ENCODE data around the gene CDKN1B. TPM values are rescaled to one million over a fixed set of nuclear protein-coding genes. Genes with fewer than 3 reads are reported as not detected.

Gene CDKN1B
- total and polyA plus RNA-seq, 2 of the 13 experiments (the other 11 are each of a cell fraction or from before 2014, with no cell fraction given): 20.1 to 37.2 TPM

DNA sequence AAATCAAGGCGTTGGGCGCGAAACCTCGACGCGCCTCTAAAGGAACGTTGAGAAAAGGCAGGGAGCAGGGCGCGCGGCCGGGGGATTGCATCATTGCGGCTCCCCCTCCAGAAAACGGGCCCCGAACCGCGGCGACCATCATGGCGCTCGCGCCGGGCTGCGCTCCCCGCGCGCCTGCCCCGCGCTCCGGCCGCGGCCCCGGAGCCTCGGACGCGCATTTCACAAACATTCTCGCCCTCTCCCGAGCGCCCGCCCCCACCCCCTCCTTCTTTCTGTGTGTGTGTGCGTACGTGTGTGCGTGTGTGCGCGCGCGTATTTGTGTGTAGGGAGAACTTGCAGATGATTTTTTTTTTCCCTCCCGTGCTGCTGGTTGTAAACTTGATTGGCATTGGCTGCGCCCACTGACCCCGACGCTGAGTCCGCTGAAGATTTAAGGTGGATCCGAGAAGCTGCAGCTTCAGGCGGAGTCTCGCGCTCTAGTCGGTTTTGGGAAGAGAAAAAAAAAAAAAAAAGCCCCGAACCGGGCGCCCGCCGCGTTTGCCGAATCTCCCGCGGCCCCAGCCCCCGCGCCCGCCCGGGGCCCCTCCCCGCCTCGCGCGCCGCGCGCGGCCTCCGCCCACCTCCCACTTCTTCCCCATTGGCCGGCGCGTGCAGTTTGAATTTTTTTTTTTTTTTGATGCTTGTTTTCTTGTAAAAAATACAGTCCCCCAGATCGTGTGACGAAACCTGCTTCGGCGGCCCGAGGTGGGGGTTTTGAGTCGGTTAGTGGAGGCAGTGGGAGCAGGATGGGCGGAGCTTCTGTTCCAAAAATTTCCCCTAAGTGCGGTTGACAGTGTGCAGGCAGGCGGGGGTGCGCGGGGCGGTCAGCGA is 8.2 kb downstream of the CDKN1B start (continued):
- TF ChIP-seq, protein P1, sequence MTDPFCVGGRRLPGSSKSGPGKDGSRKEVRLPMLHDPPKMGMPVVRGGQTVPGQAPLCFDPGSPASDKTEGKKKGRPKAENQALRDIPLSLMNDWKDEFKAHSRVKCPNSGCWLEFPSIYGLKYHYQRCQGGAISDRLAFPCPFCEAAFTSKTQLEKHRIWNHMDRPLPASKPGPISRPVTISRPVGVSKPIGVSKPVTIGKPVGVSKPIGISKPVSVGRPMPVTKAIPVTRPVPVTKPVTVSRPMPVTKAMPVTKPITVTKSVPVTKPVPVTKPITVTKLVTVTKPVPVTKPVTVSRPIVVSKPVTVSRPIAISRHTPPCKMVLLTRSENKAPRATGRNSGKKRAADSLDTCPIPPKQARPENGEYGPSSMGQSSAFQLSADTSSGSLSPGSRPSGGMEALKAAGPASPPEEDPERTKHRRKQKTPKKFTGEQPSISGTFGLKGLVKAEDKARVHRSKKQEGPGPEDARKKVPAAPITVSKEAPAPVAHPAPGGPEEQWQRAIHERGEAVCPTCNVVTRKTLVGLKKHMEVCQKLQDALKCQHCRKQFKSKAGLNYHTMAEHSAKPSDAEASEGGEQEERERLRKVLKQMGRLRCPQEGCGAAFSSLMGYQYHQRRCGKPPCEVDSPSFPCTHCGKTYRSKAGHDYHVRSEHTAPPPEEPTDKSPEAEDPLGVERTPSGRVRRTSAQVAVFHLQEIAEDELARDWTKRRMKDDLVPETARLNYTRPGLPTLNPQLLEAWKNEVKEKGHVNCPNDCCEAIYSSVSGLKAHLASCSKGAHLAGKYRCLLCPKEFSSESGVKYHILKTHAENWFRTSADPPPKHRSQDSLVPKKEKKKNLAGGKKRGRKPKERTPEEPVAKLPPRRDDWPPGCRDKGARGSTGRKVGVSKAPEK (CRISPR knock-in tag; IDR thresholded peaks at IDR 0.05; ENCODE audit: borderline replicate concordance): no peak
- TF ChIP-seq, protein P2, sequence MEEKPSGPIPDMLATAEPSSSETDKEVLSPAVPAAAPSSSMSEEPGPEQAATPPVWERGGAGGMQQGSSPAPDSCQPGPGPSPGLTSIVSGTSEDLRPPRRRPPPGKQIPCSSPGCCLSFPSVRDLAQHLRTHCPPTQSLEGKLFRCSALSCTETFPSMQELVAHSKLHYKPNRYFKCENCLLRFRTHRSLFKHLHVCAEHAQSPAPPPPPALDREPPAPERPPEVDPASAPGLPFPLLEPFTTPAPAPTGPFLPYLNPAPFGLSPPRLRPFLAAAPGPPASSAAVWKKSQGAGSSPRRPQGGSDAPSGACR (CRISPR knock-in tag; IDR thresholded peaks at IDR 0.05): peak; percentile 59; the same call in 1 of the 2 replicates
- peak; percentile 56; the same call in 1 of the 2 replicates for TF ChIP-seq ZBTB20 (CRISPR knock-in tag; IDR thresholded peaks at IDR 0.05; ENCODE audit: borderline replicate concordance, low read depth)
- TF ChIP-seq ZNF878 (CRISPR knock-in tag; IDR thresholded peaks at IDR 0.05): no peak
- TF ChIP-seq TERF1 (CRISPR knock-in tag; IDR thresholded peaks at IDR 0.05): no peak
- TF ChIP-seq, protein P3, sequence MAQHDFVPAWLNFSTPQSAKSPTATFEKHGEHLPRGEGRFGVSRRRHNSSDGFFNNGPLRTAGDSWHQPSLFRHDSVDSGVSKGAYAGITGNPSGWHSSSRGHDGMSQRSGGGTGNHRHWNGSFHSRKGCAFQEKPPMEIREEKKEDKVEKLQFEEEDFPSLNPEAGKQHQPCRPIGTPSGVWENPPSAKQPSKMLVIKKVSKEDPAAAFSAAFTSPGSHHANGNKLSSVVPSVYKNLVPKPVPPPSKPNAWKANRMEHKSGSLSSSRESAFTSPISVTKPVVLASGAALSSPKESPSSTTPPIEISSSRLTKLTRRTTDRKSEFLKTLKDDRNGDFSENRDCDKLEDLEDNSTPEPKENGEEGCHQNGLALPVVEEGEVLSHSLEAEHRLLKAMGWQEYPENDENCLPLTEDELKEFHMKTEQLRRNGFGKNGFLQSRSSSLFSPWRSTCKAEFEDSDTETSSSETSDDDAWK (CRISPR knock-in tag; IDR thresholded peaks at IDR 0.05): no peak
- peak; percentile 20; the same call in 1 of the 2 replicates for TF ChIP-seq TBX2 (CRISPR knock-in tag; IDR thresholded peaks at IDR 0.05; ENCODE audit: borderline replicate concordance)
- no peak for TF ChIP-seq ZNF282 (IDR thresholded peaks at IDR 0.05; ENCODE audit: partially characterized antibody)
- no peak for TF ChIP-seq ZFP62 (CRISPR knock-in tag; IDR thresholded peaks at IDR 0.05)
- TF ChIP-seq BRD4 (CRISPR knock-in tag; IDR thresholded peaks at IDR 0.05): no peak
- TF ChIP-seq, protein P4, sequence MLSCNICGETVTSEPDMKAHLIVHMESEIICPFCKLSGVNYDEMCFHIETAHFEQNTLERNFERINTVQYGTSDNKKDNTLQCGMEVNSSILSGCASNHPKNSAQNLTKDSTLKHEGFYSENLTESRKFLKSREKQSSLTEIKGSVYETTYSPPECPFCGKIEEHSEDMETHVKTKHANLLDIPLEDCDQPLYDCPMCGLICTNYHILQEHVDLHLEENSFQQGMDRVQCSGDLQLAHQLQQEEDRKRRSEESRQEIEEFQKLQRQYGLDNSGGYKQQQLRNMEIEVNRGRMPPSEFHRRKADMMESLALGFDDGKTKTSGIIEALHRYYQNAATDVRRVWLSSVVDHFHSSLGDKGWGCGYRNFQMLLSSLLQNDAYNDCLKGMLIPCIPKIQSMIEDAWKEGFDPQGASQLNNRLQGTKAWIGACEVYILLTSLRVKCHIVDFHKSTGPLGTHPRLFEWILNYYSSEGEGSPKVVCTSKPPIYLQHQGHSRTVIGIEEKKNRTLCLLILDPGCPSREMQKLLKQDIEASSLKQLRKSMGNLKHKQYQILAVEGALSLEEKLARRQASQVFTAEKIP (CRISPR knock-in tag; IDR thresholded peaks at IDR 0.05; ENCODE audit: borderline replicate concordance): no peak
- TF ChIP-seq, protein P5, sequence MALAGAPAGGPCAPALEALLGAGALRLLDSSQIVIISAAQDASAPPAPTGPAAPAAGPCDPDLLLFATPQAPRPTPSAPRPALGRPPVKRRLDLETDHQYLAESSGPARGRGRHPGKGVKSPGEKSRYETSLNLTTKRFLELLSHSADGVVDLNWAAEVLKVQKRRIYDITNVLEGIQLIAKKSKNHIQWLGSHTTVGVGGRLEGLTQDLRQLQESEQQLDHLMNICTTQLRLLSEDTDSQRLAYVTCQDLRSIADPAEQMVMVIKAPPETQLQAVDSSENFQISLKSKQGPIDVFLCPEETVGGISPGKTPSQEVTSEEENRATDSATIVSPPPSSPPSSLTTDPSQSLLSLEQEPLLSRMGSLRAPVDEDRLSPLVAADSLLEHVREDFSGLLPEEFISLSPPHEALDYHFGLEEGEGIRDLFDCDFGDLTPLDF (CRISPR knock-in tag; IDR thresholded peaks at IDR 0.05): peak; percentile 51
- peak; percentile 49; the same call in 1 of the 2 replicates for TF ChIP-seq ATF2 (CRISPR knock-in tag; IDR thresholded peaks at IDR 0.05)
- TF ChIP-seq ZNF747 (CRISPR knock-in tag; IDR thresholded peaks at IDR 0.05; ENCODE audit: borderline replicate concordance): no peak
- TF ChIP-seq ISL2 (CRISPR knock-in tag; IDR thresholded peaks at IDR 0.05): no peak
- peak; percentile 90 for TF ChIP-seq CEBPG (CRISPR knock-in tag; IDR thresholded peaks at IDR 0.05)
- no peak for TF ChIP-seq RBM39 (IDR thresholded peaks at IDR 0.05; ENCODE audit: low read depth, low read length, poor library complexity, severe bottlenecking)
